H1 (cell line): ENCODE measurements around the gene SRGAP2C. TPM values are rescaled to one million over a fixed set of nuclear protein-coding genes. Genes with fewer than 3 reads are reported as not detected.
"Not testable (repeated sequence)": the region's sequence is repeated elsewhere in the genome, so short reads cannot be mapped to it uniquely, and the experiment has no call there.

Experiments
- CTCF ChIA-PET: fragments of 300-600 bp; sonication (Branson Sonifier 250); formaldehyde crosslinking; loops from one replicate; lab custom pipeline; 2021; ENCODE audit not compliant: partially characterized antibody; lab: Charles Lee
- POLR2A ChIA-PET: fragments of 300-600 bp; sonication (Branson Sonifier 250); formaldehyde crosslinking; loops from one replicate; lab custom pipeline; 2021; ENCODE audit warnings: inconsistent platforms; ENCODE audit not compliant: partially characterized antibody; lab: Charles Lee
- DNase-seq, 2 experiments: peaks; one replicate each; pipeline versions ENCODE4 v3.0.0 to v3.0.0-alpha.2; 2010 to 2022; ENCODE audit warnings: low spot score in 2 of 2, low read depth in 1 of 2, mixed read lengths in 1 of 2
- FAIRE-seq: peaks from 2 replicates; lab custom pipeline; 2011; peaks lifted over from hg19 to GRCh38; lab: Jason Lieb, UNC
- H2AFZ ChIP-seq: 2 replicates; pipeline ENCODE4 v1.8.1; 2012; ENCODE audit warnings: low read length, inconsistent platforms
- H2AK5ac ChIP-seq: 2 replicates; pipeline ENCODE4 v1.6.1; 2013; ENCODE audit warnings: low read depth, low read length
- H2BK120ac ChIP-seq: replicated peaks from 2 replicates; pipeline ENCODE3; 2013; ENCODE audit warnings: low read depth, low read length, inconsistent platforms
- H2BK12ac ChIP-seq: 2 replicates; pipeline ENCODE4 v1.6.1; 2013; ENCODE audit warnings: low read depth, low read length
- H2BK15ac ChIP-seq: 2 replicates; pipeline ENCODE4 v1.6.1; 2013; ENCODE audit warnings: low read length
- H2BK20ac ChIP-seq: 2 replicates; pipeline ENCODE4 v1.6.1; 2013; ENCODE audit warnings: low read length
- H2BK5ac ChIP-seq: 2 replicates; pipeline ENCODE4 v1.6.1; 2013; ENCODE audit warnings: low read depth, low read length
- H3K14ac ChIP-seq: 2 replicates; pipeline ENCODE4 v1.6.1; 2013; ENCODE audit warnings: inconsistent platforms; ENCODE audit not compliant: insufficient read length
- H3K18ac ChIP-seq: 2 replicates; pipeline ENCODE4 v1.6.1; 2013; ENCODE audit warnings: low read length; ENCODE audit errors: extremely low read depth
- H3K23ac ChIP-seq: 2 replicates; pipeline ENCODE4 v1.6.1; 2013; ENCODE audit warnings: inconsistent platforms; ENCODE audit not compliant: insufficient read length
- H3K23me2 ChIP-seq: 2 replicates; pipeline ENCODE4 v1.6.1; 2013; ENCODE audit warnings: low read depth, low read length
- H3K27ac ChIP-seq: 2 replicates; pipeline ENCODE4 v1.6.1; 2011; ENCODE audit warnings: low read depth, low read length, inconsistent platforms
- H3K27me3 ChIP-seq, 4 experiments: replicated peaks in 1 of 4; 1 replicate in 1 of 4; 2 replicates in 3 of 4; pipeline versions ENCODE4 v1.6.1 to v1.8.1; 2011 to 2013; ENCODE audit warnings: low read length in 3 of 4, mild to moderate bottlenecking in 3 of 4, inconsistent platforms in 2 of 4, mixed read lengths in 2 of 4, moderate library complexity in 1 of 4; ENCODE audit not compliant: control insufficient read depth in 3 of 4, insufficient read depth in 3 of 4; ENCODE audit errors: extremely low read depth in 1 of 4
- H3K36me3 ChIP-seq, 4 experiments: 2 replicates each; pipeline versions ENCODE4 v1.6.1 to v1.8.1; 2011 to 2013; ENCODE audit warnings: mild to moderate bottlenecking in 4 of 4, low read length in 3 of 4, moderate library complexity in 2 of 4, control low read depth in 1 of 4, inconsistent platforms in 1 of 4; ENCODE audit not compliant: insufficient read depth in 4 of 4, control insufficient read depth in 2 of 4
- H3K4ac ChIP-seq: replicated peaks from 2 replicates; pipeline ENCODE3; 2013; ENCODE audit warnings: low read length, low read depth, mixed read lengths, inconsistent platforms; ENCODE audit not compliant: insufficient read length
- H3K4me1 ChIP-seq, 4 experiments: replicated peaks in 1 of 4; 1 replicate in 1 of 4; 2 replicates in 3 of 4; pipeline versions ENCODE4 v1.6.1 to v1.8.1; 2011 to 2013; ENCODE audit warnings: low read length in 3 of 4, inconsistent platforms in 2 of 4, mixed read lengths in 1 of 4; ENCODE audit not compliant: insufficient read depth in 4 of 4, control insufficient read depth in 3 of 4
- H3K4me2 ChIP-seq, 2 experiments: 2 replicates each; pipeline versions ENCODE4 v1.6.1 to v1.8.1; 2011 to 2013; ENCODE audit warnings: low read depth in 2 of 2, low read length in 2 of 2, control low read depth in 1 of 2, inconsistent platforms in 1 of 2, mild to moderate bottlenecking in 1 of 2; ENCODE audit not compliant: insufficient read depth in 1 of 2
- H3K4me3 ChIP-seq, 4 experiments: fragments of 200-600, 300-600 bp in 1 of 4; sonication (generic), shearing (Covaris generic), sonication (Bioruptor Twin) in 1 of 4; 2 replicates each; pipeline versions ENCODE4 v1.5.1 to v1.8.1; 2011 to 2016; ENCODE audit warnings: low read length in 4 of 4, low read depth in 3 of 4, control low read depth in 2 of 4, inconsistent platforms in 2 of 4, mild to moderate bottlenecking in 2 of 4, mixed read lengths in 1 of 4, moderate library complexity in 1 of 4; ENCODE audit not compliant: insufficient read depth in 2 of 4; ENCODE audit errors: extremely low read depth in 1 of 4
- H3K56ac ChIP-seq: replicated peaks from 2 replicates; pipeline ENCODE3; 2013; ENCODE audit warnings: low read depth, mild to moderate bottlenecking, mixed read lengths, low read length, inconsistent platforms; ENCODE audit not compliant: insufficient read length
- H3K79me1 ChIP-seq: 2 replicates; pipeline ENCODE4 v1.6.1; 2013; ENCODE audit warnings: low read depth, low read length, control low read depth
- H3K79me2 ChIP-seq, 2 experiments: 2 replicates each; pipeline versions ENCODE4 v1.6.1 to v1.8.1; 2012 to 2013; ENCODE audit warnings: low read length in 2 of 2, mild to moderate bottlenecking in 2 of 2, inconsistent platforms in 1 of 2; ENCODE audit not compliant: insufficient read depth in 2 of 2, control insufficient read depth in 1 of 2
- H3K9ac ChIP-seq, 4 experiments: replicated peaks in 1 of 4; 1 replicate in 1 of 4; 2 replicates in 3 of 4; pipeline versions ENCODE4 v1.6.1 to v1.8.1; 2011 to 2013; ENCODE audit warnings: low read depth in 3 of 4, low read length in 3 of 4, control low read depth in 2 of 4, mild to moderate bottlenecking in 2 of 4, moderate library complexity in 2 of 4, inconsistent platforms in 1 of 4; ENCODE audit errors: extremely low read depth in 1 of 4
- H3K9me3 ChIP-seq, 2 experiments: 2 replicates each; pipeline versions ENCODE4 v1.6.1 to v1.8.1; 2012 to 2013; ENCODE audit warnings: mild to moderate bottlenecking in 2 of 2, moderate library complexity in 2 of 2, control low read depth in 1 of 2, inconsistent platforms in 1 of 2, low read depth in 1 of 2, low read length in 1 of 2, mixed read lengths in 1 of 2; ENCODE audit not compliant: insufficient read depth in 2 of 2
- H4K20me1 ChIP-seq, 2 experiments: replicated peaks in 1 of 2; 2 replicates each; pipeline versions ENCODE3 to v1.8.1; 2011 to 2013; ENCODE audit warnings: inconsistent platforms in 2 of 2, low read length in 2 of 2, mild to moderate bottlenecking in 1 of 2; ENCODE audit not compliant: insufficient read depth in 2 of 2, control insufficient read depth in 1 of 2
- H4K5ac ChIP-seq: 2 replicates; pipeline ENCODE4 v1.6.1; 2013; ENCODE audit warnings: low read length, low read depth, mixed read lengths, inconsistent platforms; ENCODE audit not compliant: insufficient read length
- H4K8ac ChIP-seq: 2 replicates; pipeline ENCODE4 v1.8.0; 2013; ENCODE audit warnings: mild to moderate bottlenecking, moderate library complexity, low read length, inconsistent platforms; ENCODE audit not compliant: insufficient read depth; ENCODE audit errors: extremely low read depth
- H4K91ac ChIP-seq: replicated peaks from 2 replicates; pipeline ENCODE3; 2013; ENCODE audit warnings: low read length, mixed read lengths, inconsistent platforms; ENCODE audit not compliant: insufficient read length
- WGBS, 2 experiments: shearing (Covaris generic) in 1 of 2; methylation state at CpG; one replicate each; pipeline versions ENCODE4 v1.1.6 to v1.1.7; 2013 to 2015; ENCODE audit warnings: low lambda C conversion rate in 2 of 2, mixed read lengths in 2 of 2, inconsistent platforms in 1 of 2, low coverage in 1 of 2, missing lambda C conversion rate in 1 of 2; ENCODE audit not compliant: insufficient replicate concordance in 2 of 2, insufficient coverage in 1 of 2, insufficient read length in 1 of 2; ENCODE audit errors: extremely low coverage in 1 of 2, missing lambda C conversion rate in 1 of 2; 5-methylcytosine and 5-hydroxymethylcytosine counted together
- polyA plus RNA-seq, 7 experiments: library from polyadenylated mRNA; depleted of rRNA in 3 of 7; stranded (reverse) in 5 of 7; unstranded in 2 of 7; fragments of >200 nt in 5 of 7; fragments of 200-250 nt in 2 of 7; gene quantifications; 1 replicate in 5 of 7; 2 replicates in 1 of 7; 4 replicates in 1 of 7; pipeline versions ENCODE4 v1.2.1 to v1.2.3, GENCODE V29; 2011 to 2013; ENCODE audit warnings: missing spikeins in 2 of 7, mixed read lengths in 2 of 7
- total RNA-seq: library from RNA; stranded (reverse); fragmentation: NEBNext Ultra II Directional; extraction: Animal tissue kit (Norgen Biotek cat#: 25700); gene quantifications from 2 replicates; pipeline ENCODE4 v1.2.1, GENCODE V29; 2021

SRGAP2C gene
- total and polyA plus RNA-seq, 2 of the 8 experiments (the other 6 are each of a cell fraction or from before 2014, with no cell fraction given): 2.5 to 25.2 TPM

GRCh38 chr1:121207328-121207727, 22.6 kb downstream of the SRGAP2C start:
- POLR2A ChIA-PET, H3K27ac ChIP-seq, CTCF ChIA-PET, H3K79me2 ChIP-seq, DNase-seq, H2AK5ac ChIP-seq, H3K4ac ChIP-seq, H2BK12ac ChIP-seq, H2BK20ac ChIP-seq, H3K23ac ChIP-seq, H3K9ac ChIP-seq, FAIRE-seq, H3K27me3 ChIP-seq, H4K20me1 ChIP-seq, H4K91ac ChIP-seq, H3K36me3 ChIP-seq, H2BK15ac ChIP-seq, H3K4me2 ChIP-seq, H4K8ac ChIP-seq, H2BK120ac ChIP-seq, H3K4me1 ChIP-seq, H2AFZ ChIP-seq, H3K23me2 ChIP-seq, H3K9me3 ChIP-seq, H3K79me1 ChIP-seq, H2BK5ac ChIP-seq, H3K18ac ChIP-seq, H3K4me3 ChIP-seq, H3K56ac ChIP-seq, H3K14ac ChIP-seq, H4K5ac ChIP-seq: not testable (repeated sequence)
- 100% methylated on average over 1 of the region's 2 CpGs; no CpG with 5 or more reads in 1 of the 2 experiments for WGBS, 2 experiments

- H3K9me3 ChIP-seq, H4K5ac ChIP-seq, H2BK15ac ChIP-seq, H2AK5ac ChIP-seq, H3K56ac ChIP-seq, H3K4me1 ChIP-seq, H3K9ac ChIP-seq, H3K27ac ChIP-seq, H3K23ac ChIP-seq, CTCF ChIA-PET, H2AFZ ChIP-seq, H2BK5ac ChIP-seq, H4K91ac ChIP-seq, H3K4me2 ChIP-seq, H3K14ac ChIP-seq, H4K8ac ChIP-seq, FAIRE-seq, H3K23me2 ChIP-seq, H2BK12ac ChIP-seq, H3K79me2 ChIP-seq, H3K18ac ChIP-seq, H3K27me3 ChIP-seq, H3K79me1 ChIP-seq, H3K4ac ChIP-seq, H4K20me1 ChIP-seq, DNase-seq, H3K4me3 ChIP-seq, H2BK20ac ChIP-seq, H3K36me3 ChIP-seq, H2BK120ac ChIP-seq, POLR2A ChIA-PET: not testable (repeated sequence)
- 94% methylated on average over 3 of the region's 6 CpGs; no CpG with 5 or more reads in 1 of the 2 experiments for WGBS, 2 experiments
Measured at GRCh38 chr1:121208375-121208774, 23.6 kb downstream of the SRGAP2C start.
